ENCODE data around the gene DDX55.

The DDX55 gene

GRCh38 chr12:123643911-123644310 lies 42.0 kb downstream of the DDX55 start:
- DNase-seq (ENCODE audit: low spot score), result no peak
- Histone ChIP-seq H3K27ac (ENCODE audit: poor library complexity, severe bottlenecking) (no peak overlapping the region), H3K27me3 (ENCODE audit: insufficient read depth, poor library complexity, severe bottlenecking) (no peaks in the 10 kb centered on the region), H3K4me1 (ENCODE audit: insufficient read depth, poor library complexity, severe bottlenecking) (no peaks in the 10 kb centered on the region), H3K4me3 (ENCODE audit: severe bottlenecking) (no peak overlapping the region), H3K36me3 (ENCODE audit: low read depth) (peaks cover 89% of the 10 kb centered on the region), H3K9me3 (ENCODE audit: severe bottlenecking) (no peaks in the 10 kb centered on the region)
- no peak for TF ChIP-seq CTCF (IDR thresholded peaks at IDR 0.05; ENCODE audit: poor library complexity, severe bottlenecking)
- no peak for ATAC-seq (ENCODE audit: low read depth)

GRCh38 chr12:123645380-123645779 lies 43.5 kb downstream of the DDX55 start:
- ATAC-seq (ENCODE audit: low read depth) (no peak), DNase-seq (ENCODE audit: low spot score) (no peak)
- no peaks in the 10 kb centered on the region for H3K27me3 ChIP-seq (ENCODE audit: insufficient read depth, poor library complexity, severe bottlenecking)
- H3K9me3 ChIP-seq (ENCODE audit: severe bottlenecking), result no peaks in the 10 kb centered on the region
- peaks cover 89% of the 10 kb centered on the region for H3K36me3 ChIP-seq (ENCODE audit: low read depth)
- H3K27ac ChIP-seq (ENCODE audit: poor library complexity, severe bottlenecking), result no peak overlapping the region
- no peak for TF ChIP-seq CTCF (IDR thresholded peaks at IDR 0.05; ENCODE audit: poor library complexity, severe bottlenecking)
- no peak overlapping the region for H3K4me3 ChIP-seq (ENCODE audit: severe bottlenecking)
- no peaks in the 10 kb centered on the region for H3K4me1 ChIP-seq (ENCODE audit: insufficient read depth, poor library complexity, severe bottlenecking)

DNA sequence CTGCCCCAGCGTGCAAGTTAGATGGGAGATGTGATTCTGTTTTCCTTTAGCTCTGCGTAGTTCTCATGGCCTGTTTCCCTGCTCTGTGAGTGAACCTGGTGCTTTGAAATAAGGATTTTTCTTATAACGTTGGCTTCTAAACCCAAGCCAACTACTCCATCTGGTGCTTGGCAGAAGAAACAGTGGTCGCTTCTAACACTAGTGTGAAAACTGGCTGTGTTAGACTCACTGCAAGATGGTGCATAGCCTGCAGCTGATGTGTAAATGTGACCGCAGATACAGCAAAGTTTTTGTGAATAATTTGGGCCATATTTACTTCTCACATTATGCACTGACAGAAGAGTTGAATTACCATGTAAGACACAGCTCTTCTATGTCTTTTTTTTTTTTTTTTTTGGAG lies 44.0 kb downstream of the DDX55 start:
- no peak for DNase-seq (ENCODE audit: low spot score)
- Histone ChIP-seq H3K27ac (ENCODE audit: poor library complexity, severe bottlenecking) (no peak overlapping the region), H3K27me3 (ENCODE audit: insufficient read depth, poor library complexity, severe bottlenecking) (no peaks in the 10 kb centered on the region), H3K4me1 (ENCODE audit: insufficient read depth, poor library complexity, severe bottlenecking) (no peaks in the 10 kb centered on the region), H3K36me3 (ENCODE audit: low read depth) (peaks cover 89% of the 10 kb centered on the region), H3K9me3 (ENCODE audit: severe bottlenecking) (no peaks in the 10 kb centered on the region), H3K4me3 (ENCODE audit: severe bottlenecking) (no peak overlapping the region)
- no peak for TF ChIP-seq CTCF (IDR thresholded peaks at IDR 0.05; ENCODE audit: poor library complexity, severe bottlenecking)
- ATAC-seq (ENCODE audit: low read depth), result no peak

- Histone ChIP-seq H3K27me3 (ENCODE audit: insufficient read depth, poor library complexity, severe bottlenecking) (no peaks in the 10 kb centered on the region), H3K27ac (ENCODE audit: poor library complexity, severe bottlenecking) (no peak overlapping the region), H3K4me3 (ENCODE audit: severe bottlenecking) (no peak overlapping the region), H3K36me3 (ENCODE audit: low read depth) (peaks cover 95% of the 10 kb centered on the region), H3K9me3 (ENCODE audit: severe bottlenecking) (no peaks in the 10 kb centered on the region), H3K4me1 (ENCODE audit: insufficient read depth, poor library complexity, severe bottlenecking) (no peaks in the 10 kb centered on the region)
- DNase-seq (ENCODE audit: low spot score) (no peak), ATAC-seq (ENCODE audit: low read depth) (no peak)
- TF ChIP-seq CTCF (IDR thresholded peaks at IDR 0.05; ENCODE audit: poor library complexity, severe bottlenecking), result no peak
Measured at GRCh38 chr12:123648401-123648800, 46.5 kb downstream of the DDX55 start.

GRCh38 chr12:123654129-123654701 lies 52.3 kb downstream of the DDX55 start:
- no peak overlapping the region for H3K4me3 ChIP-seq (ENCODE audit: severe bottlenecking)
- H3K9me3 ChIP-seq (ENCODE audit: severe bottlenecking), result no peaks in the 10 kb centered on the region
- no peak overlapping the region for H3K27ac ChIP-seq (ENCODE audit: poor library complexity, severe bottlenecking)
- peaks cover 78% of the 10 kb centered on the region for H3K36me3 ChIP-seq (ENCODE audit: low read depth)
- no peak for ATAC-seq (ENCODE audit: low read depth)
- H3K27me3 ChIP-seq (ENCODE audit: insufficient read depth, poor library complexity, severe bottlenecking), result no peaks in the 10 kb centered on the region
- no peak for DNase-seq (ENCODE audit: low spot score)
- no peaks in the 10 kb centered on the region for H3K4me1 ChIP-seq (ENCODE audit: insufficient read depth, poor library complexity, severe bottlenecking)
- TF ChIP-seq CTCF (IDR thresholded peaks at IDR 0.05; ENCODE audit: poor library complexity, severe bottlenecking), result no peak

Measured in RWPE2 (cell line).